GM18507 (cell line): Measurements from ENCODE around the gene RGS6.
A peak's percentile ranks its signal among the peaks of the same experiment; 100 is the strongest.

ENCODE experiments used
- DNase-seq: peaks from one replicate; pipeline ENCODE4 v3.0.0; 2011; ENCODE audit warnings: low read depth; ENCODE audit not compliant: insufficient read length; ENCODE audit errors: extremely low spot score
- FAIRE-seq: peaks from 2 replicates; lab custom pipeline; 2011; peaks lifted over from hg19 to GRCh38; lab: Jason Lieb, UNC

The RGS6 gene

GRCh38 chr14:72525087-72525915 lies 593.1 kb downstream of the RGS6 start:
- no peak for DNase-seq
- FAIRE-seq, result no peak

- FAIRE-seq, result no peak
These were observed 595.4 kb downstream of the RGS6 start for GRCh38 chr14:72527591-72527990.

DNA sequence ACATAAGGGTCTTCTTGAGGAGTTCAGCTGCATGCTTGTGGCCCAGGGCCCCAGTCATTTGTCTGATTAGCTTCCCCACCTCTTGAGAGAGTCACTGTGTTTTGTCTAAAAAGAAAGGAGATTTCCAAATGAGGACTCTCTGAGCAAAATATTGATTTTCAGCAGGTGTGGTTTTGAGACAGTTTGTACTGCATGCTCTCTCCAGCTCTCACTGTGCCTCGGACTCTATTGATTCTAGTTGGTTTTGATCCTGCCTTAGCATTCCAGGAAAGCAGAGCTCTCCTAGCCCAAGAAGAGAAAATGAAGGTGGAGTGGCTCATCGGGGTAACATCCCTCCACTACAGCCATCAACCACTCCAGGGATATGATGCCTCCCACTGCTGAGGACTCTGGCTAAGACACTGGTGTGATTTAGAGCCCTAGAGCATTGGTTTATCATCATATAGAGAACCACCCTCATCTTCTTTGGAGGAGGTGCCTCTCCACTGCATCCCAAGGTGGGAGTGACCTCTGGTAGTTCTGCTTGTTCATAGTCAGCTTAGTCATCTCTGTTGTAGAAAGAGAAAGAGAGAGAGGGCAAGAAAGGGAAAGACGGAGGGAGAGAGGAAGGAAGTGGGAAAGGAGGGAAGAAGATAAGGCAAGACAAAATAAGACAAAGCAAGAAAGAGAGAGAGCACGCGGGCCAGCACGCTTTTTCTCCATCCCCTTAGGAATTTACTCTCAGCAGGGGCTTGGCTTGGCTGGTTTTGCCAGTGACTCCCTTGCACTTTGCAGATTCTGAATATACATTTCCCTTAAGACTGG lies 596.0 kb downstream of the RGS6 start:
- no peak for DNase-seq

More at GRCh38 chr14:72527591-72527990, 595.4 kb downstream of the RGS6 start:
- no peak for DNase-seq

GRCh38 chr14:72528863-72529175 lies 596.6 kb downstream of the RGS6 start:
- no peak for FAIRE-seq

More for the DNA sequence above, 596.0 kb downstream of the RGS6 start:
- no peak for FAIRE-seq

GRCh38 chr14:72532686-72533454 lies 600.6 kb downstream of the RGS6 start:
- DNase-seq (no peak), FAIRE-seq (no peak)

More at GRCh38 chr14:72528863-72529175, 596.6 kb downstream of the RGS6 start:
- DNase-seq, result no peak

- peak; percentile 31 for FAIRE-seq
These were observed 603.3 kb downstream of the RGS6 start for GRCh38 chr14:72535485-72535884.

DNA sequence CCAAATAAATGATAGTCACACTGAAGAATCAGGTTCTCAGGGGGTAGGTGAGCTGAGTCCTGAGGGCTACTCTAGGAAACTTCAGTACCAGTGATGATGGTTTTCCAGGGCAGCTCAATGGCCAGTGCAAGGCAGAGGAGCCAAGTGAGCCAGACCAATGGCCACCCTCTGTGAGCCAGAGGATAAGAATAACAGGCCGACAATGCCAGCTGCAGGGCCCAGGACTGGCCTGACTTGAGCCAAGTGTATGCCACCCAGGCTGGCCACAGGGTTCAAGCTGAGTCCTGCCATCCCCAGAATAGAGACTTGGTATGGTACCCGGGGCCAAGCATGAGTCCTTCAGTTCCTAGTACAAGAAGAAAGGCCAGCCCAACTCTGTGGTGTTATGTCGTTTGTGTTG lies 606.2 kb downstream of the RGS6 start:
- DNase-seq (no peak), FAIRE-seq (no peak)

More at GRCh38 chr14:72535485-72535884, 603.3 kb downstream of the RGS6 start:
- peak; percentile 32 for DNase-seq

DNA sequence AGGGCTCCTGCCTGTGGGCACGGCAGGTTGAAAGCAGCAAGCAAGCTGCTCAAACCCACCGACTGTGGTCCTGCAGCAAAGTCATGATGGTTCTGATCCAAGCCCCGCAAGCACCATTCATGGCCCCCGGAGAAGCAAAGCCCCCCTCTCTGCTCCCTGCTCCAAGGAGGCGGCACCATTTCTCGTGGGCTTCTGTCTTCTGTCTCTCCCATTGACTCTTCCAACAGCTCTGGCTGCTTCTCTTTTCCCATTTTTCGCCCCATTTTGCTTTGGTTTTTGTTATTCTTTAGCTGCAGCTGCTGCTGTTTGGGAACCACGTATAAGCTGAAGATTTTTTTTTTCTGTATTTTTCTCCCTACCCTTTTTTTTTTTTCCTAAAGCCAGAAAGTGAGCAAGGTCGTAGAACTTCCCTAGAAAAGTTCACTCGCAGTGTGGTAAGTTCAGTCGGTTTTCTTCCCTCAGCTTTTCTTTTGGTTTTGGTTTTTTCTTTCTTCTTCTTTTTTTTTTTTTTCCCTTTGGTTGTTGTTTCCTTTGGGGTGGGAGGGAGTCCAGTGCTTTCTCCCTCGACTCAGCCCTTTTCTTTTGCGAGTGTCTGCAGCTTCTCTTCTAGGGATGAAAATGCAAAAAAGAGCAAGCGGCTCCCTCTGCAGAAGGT lies 607.6 kb downstream of the RGS6 start:
- no peak for DNase-seq
- FAIRE-seq, result no peak

DNA sequence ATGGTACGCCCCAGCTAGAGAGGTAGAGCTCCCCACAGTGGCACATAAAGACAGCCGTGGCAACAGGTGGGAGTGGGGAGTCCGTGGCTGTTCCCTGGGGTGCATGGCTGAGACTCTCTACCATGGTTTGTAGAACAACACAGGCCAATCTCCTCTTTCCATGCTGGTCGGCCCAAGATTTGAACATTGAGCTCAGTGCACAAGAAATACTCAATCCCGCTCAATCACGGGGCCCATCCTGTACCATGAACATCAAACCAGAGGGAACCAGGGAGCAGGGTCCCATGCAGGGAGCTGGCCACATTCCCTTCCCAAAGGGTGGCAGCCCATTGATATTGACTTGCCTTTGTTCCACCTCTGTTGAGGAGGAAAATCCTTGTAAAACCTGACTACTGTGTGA lies 608.6 kb downstream of the RGS6 start:
- FAIRE-seq (no peak), DNase-seq (no peak)

- DNase-seq (no peak), FAIRE-seq (no peak)
These were observed 609.3 kb downstream of the RGS6 start for GRCh38 chr14:72541546-72541945.

GRCh38 chr14:72543341-72543740 lies 611.1 kb downstream of the RGS6 start:
- FAIRE-seq (no peak), DNase-seq (no peak)

- DNase-seq (no peak), FAIRE-seq (no peak)
These were observed 612.6 kb downstream of the RGS6 start for GRCh38 chr14:72544615-72545387.

DNA sequence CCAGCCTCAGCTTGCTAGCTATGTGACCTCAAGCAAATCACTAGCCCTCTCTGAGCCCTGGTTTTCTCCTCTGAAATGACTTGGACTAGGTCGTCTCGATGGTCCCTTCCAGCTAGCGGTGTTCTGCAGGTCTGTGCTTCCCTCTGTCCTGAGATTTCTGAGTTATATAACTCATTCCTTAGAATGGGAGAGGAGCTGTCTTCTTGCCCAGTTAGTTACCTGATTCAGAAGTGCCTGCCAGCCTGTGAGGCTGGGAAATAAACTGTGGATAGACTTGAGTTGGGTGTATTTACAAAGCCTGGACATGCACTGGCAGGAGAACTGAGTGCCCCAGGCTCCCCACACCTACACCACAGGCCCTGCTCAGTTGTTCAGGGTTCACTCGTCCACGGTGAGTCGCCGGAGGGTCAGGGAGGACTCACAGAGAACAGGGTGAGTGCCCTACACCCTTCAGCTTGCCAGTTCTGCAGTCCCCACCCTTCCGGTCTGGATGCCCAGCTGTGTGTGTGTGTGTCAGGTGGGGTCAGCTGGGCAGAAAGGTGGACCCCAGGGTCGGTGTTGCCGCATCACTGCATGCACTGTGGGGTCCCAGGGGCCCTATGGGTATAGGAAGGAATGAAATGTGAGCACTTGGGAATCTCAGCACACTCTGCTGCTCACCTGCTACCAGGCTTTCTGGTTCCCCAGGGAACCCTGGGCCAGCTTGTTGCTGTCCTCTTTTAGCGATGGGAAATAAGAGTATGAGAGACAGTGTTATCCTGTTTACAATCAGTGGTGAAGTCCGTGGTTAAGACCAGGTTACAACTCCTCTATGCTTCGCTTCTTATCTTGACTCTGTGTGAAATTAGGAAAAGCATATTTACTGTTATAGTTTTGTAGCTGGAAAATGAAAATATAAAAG lies 613.4 kb downstream of the RGS6 start:
- no peak for DNase-seq
- FAIRE-seq, result no peak

GRCh38 chr14:72546344-72547016 lies 614.3 kb downstream of the RGS6 start:
- no peak for FAIRE-seq
- no peak for DNase-seq

DNA sequence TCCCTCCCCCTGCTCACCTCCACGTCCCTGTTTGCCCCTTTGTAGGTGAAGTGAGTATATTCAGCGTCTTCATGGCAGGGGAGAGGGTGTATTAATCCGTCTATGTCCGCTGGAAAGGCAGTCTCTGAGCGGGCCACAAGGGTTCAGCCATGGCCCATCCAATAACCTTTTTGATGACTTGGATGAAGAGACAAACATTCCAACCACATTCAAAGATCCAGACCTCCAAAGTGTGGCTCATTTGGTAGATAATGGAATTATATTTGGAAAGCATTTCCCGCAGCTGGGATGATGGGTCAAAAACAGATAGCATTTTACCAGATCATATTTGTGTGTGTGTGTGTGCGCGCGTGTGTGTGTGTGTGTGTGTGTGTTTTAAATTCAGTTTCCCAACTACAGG lies 615.8 kb downstream of the RGS6 start:
- DNase-seq (no peak), FAIRE-seq (no peak)

DNA sequence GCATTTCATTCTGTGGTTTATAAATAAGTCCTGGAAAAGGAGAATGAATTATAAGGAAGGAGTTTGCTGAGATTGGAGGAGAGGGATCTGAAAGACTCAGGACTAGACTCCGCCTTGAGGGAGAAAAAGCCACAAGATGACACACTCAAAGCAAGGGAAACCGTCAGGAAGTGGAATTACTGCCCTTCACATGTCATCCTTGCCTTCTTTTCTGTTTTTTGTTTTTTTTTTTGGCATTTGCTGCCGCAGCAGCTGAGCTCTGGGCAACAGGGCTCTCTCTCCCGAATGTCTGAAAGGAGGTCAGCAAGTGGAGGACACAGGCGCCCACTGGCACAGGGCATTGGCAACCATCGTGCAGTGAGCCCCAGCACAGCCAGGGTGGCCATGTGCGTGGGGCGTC lies 616.8 kb downstream of the RGS6 start:
- DNase-seq (no peak), FAIRE-seq (no peak)

DNA sequence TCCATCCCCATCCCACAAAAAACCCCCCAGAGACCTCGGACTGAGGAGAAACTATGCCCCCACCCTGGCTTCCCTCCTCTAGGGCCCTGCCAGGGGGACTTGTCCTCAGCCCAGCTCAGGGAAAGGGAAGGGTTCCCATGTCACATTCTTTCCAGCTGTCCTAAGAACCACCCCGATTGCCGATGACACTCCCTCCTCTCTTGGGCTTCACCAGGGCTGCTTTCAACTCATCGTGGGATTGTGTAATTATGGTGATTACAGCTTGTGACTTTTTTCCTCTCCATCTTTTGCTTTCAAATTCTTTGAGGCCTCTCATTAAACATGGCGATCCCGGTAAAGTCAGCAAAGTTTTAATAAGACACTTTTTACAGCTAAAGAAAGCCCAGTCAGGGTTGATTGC lies 617.6 kb downstream of the RGS6 start:
- no peak for FAIRE-seq
- DNase-seq, result no peak
